GM23248 (cell line): ENCODE measurements around the gene GALE. TPM values are rescaled to one million over a fixed set of nuclear protein-coding genes. Genes with fewer than 3 reads are reported as not detected.
A peak's percentile ranks its signal among the peaks of the same experiment; 100 is the strongest.
"Not testable (repeated sequence)": the region's sequence is repeated elsewhere in the genome, so short reads cannot be mapped to it uniquely, and the experiment has no call there.

Experiments used
- DNase-seq: peaks from one replicate; pipeline ENCODE4 v3.0.0-alpha.2; 2015
- H2AFZ ChIP-seq: fragments of 200-600 bp; sonication (generic); 2 replicates; pipeline ENCODE4 v1.6.1; 2016; ENCODE audit warnings: antibody characterized with exemption
- H3F3A ChIP-seq: fragments of 200-600 bp; sonication (generic); 2 replicates; pipeline ENCODE4 v1.6.1; 2016; ENCODE audit warnings: mild to moderate bottlenecking, antibody characterized with exemption, mixed run types; ENCODE audit not compliant: insufficient read depth
- H3K27ac ChIP-seq: fragments of 200-600 bp; sonication (generic); 2 replicates; pipeline ENCODE4 v1.5.1; 2016; ENCODE audit warnings: mild to moderate bottlenecking
- H3K27me3 ChIP-seq: fragments of 200-600 bp; sonication (generic); replicated peaks from 2 replicates; pipeline ENCODE4 v1.6.1; 2016; ENCODE audit warnings: mild to moderate bottlenecking; ENCODE audit not compliant: insufficient read depth
- H3K36me3 ChIP-seq: fragments of 200-600 bp; sonication (generic); 2 replicates; pipeline ENCODE4 v1.6.1; 2016; ENCODE audit warnings: low read depth, mild to moderate bottlenecking
- H3K4me1 ChIP-seq: fragments of 200-600 bp; sonication (generic); 2 replicates; pipeline ENCODE4 v1.6.1; 2016; ENCODE audit warnings: mild to moderate bottlenecking; ENCODE audit not compliant: insufficient read depth
- H3K4me2 ChIP-seq: fragments of 200-600 bp; sonication (generic); one replicate; pipeline ENCODE4 v1.6.1; 2016; ENCODE audit warnings: mild to moderate bottlenecking; ENCODE audit not compliant: unreplicated experiment
- H3K4me3 ChIP-seq: fragments of 200-600 bp; sonication (generic); 2 replicates; pipeline ENCODE4 v1.5.1; 2016; ENCODE audit warnings: mild to moderate bottlenecking
- H3K79me2 ChIP-seq: fragments of 200-600 bp; sonication (generic); 2 replicates; pipeline ENCODE4 v1.6.1; 2016; ENCODE audit warnings: mild to moderate bottlenecking; ENCODE audit not compliant: insufficient read depth
- H3K9ac ChIP-seq: fragments of 200-600 bp; sonication (generic); 2 replicates; pipeline ENCODE4 v1.6.1; 2016; ENCODE audit warnings: mild to moderate bottlenecking
- H3K9me2 ChIP-seq: fragments of 200-600 bp; sonication (generic); 2 replicates; pipeline ENCODE4 v1.6.1; 2016; ENCODE audit warnings: mixed run types, mild to moderate bottlenecking, moderate library complexity; ENCODE audit not compliant: insufficient read depth
- H3K9me3 ChIP-seq: fragments of 200-600 bp; sonication (generic); one replicate; pipeline ENCODE4 v1.6.1; 2017; ENCODE audit warnings: low read depth
- H4K20me1 ChIP-seq: fragments of 200-600 bp; sonication (generic); 2 replicates; pipeline ENCODE4 v1.6.0; 2016; ENCODE audit not compliant: insufficient read depth
- EZH2 ChIP-seq: fragments of 200-600 bp; sonication (generic); IDR thresholded peaks from 2 replicates; pipeline ENCODE4 v1.6.1; 2018; ENCODE audit warnings: antibody characterized with exemption, mild to moderate bottlenecking; ENCODE audit not compliant: insufficient read depth, poor library complexity, severe bottlenecking
- EZH2phosphoT487 ChIP-seq: fragments of 200-600 bp; sonication (generic); IDR thresholded peaks from 2 replicates; pipeline ENCODE4 v1.6.1; 2018; ENCODE audit warnings: antibody characterized with exemption, moderate library complexity, mild to moderate bottlenecking, low read depth; ENCODE audit not compliant: insufficient read depth
- WGBS, 2 experiments: methylation state at CpG; one replicate each; pipeline ENCODE4 v1.1.6; 2015 to 2017; ENCODE audit warnings: low lambda C conversion rate in 2 of 2, low coverage in 1 of 2; ENCODE audit errors: missing lambda C conversion rate in 2 of 2; 5-methylcytosine and 5-hydroxymethylcytosine counted together
- in situ Hi-C: fragments of 300-500 bp; cut with MboI; formaldehyde crosslinking; loops from 2 replicates; pipeline ENCODE4 v1.15.0; 2020
- polyA plus RNA-seq: library from polyadenylated mRNA; unstranded; fragments of >200 nt; fragmentation: Nextera tagmentation; extraction: Ambion mirVana; gene quantifications from 2 replicates; pipeline ENCODE4 v1.2.1, GENCODE V29; 2016
- total RNA-seq: library from RNA; depleted of rRNA; stranded (reverse); fragments of >200 nt; shearing (Covaris generic); gene quantifications from 2 replicates; pipeline ENCODE4 v1.2.3, GENCODE V29; 2014; rRNA removed

The GALE gene
- 16.2 and 20.9 TPM in 2 replicates for total RNA-seq
- 20.5 and 23.5 TPM in 2 replicates for polyA plus RNA-seq

- peak within 1 kb of the TSS; percentile 82 for H3K9ac ChIP-seq
- in situ Hi-C loops, result no loop called here
- no peaks in the 10 kb centered on the region for H3K9me2 ChIP-seq
- DNase-seq, result peak; percentile 98
- H3K79me2 ChIP-seq, result no peaks in the 10 kb centered on the region
- no peaks in the 10 kb centered on the region for H3K9me3 ChIP-seq
- H3F3A ChIP-seq, result peaks cover 4% of the 10 kb centered on the region; the same call in 1 of the 2 replicates
- peak within 1 kb of the TSS; percentile 88 for H3K4me2 ChIP-seq
- H3K4me3 ChIP-seq, result peak within 1 kb of the TSS; percentile 84
- H3K27me3 ChIP-seq, result no peaks in the 10 kb centered on the region
- WGBS, 2 experiments, result 1 to 2% methylated on average over 51 to 82 of the region's 82 CpGs
- no peaks in the 10 kb centered on the region for H3K36me3 ChIP-seq
- H3K4me1 ChIP-seq, result peaks cover 7% of the 10 kb centered on the region; the same call in 1 of the 2 replicates
- H4K20me1 ChIP-seq, result no peaks in the 10 kb centered on the region
- H3K27ac ChIP-seq, result peak within 1 kb of the TSS; percentile 48
- TF ChIP-seq EZH2, result no peak
- no peak for TF ChIP-seq EZH2phosphoT487
- H2AFZ ChIP-seq, result peak within 1 kb of the TSS; percentile 90
These were observed at the start of gene GALE for GRCh38 chr1:23800400-23801337. GALE (minus strand) TSS chr1:23800754; CDS start chr1:23799007, 1,747 bp downstream.

DNA sequence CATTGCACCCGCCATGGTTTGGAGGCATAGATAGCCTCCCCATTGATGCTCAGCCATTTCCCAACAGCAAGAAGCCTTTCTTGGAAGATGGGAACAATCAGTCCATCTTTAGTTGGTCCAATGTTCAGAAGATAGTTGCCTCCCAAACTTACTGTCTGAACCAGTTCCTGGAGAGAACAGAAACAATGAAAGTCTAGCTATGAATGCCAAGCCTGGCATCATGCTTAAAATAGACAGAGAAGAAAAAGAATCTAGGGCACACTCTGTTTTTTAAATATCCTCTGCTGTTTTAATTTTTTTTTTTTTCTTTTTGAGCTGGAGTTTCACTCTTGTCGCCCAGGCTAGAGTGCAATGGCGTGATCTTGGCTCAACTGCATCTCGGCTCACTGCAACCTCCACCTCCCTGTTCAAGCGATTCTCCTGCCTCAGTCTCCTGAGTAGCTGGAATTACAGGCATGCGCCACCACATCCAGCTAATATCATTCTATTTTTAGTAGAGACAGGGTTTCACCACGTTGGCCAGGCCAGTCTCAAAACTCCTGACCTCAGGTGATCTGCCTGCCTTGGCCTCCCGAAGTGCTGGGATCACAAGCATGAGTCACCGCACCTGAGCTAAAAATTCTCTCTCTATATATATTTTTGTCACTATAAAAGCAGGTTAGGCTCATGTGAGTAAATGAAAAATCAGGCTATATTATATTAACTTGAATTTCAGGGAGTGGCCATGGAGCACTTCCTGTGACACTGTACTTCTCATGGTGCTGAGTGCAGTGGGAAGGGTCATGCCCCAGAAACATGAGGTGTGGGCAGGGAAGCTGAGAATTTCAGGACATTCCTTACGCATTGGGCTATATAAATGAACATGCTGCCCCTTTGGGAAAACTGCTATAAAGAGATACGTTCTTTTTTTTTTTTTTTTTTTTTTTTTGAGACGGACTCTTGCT, 48.4 kb upstream of the GALE start:
- no peaks in the 10 kb centered on the region for H3K9me2 ChIP-seq
- in situ Hi-C loops, result no loop called here
- no peak overlapping the region for H3K27ac ChIP-seq
- 87 to 89% methylated on average over 11 to 12 of the region's 12 CpGs for WGBS, 2 experiments
- no peaks in the 10 kb centered on the region for H3K27me3 ChIP-seq
- H3K4me1 ChIP-seq, result no peaks in the 10 kb centered on the region
- no peak overlapping the region for H3K4me3 ChIP-seq
- H3K9me3 ChIP-seq, result no peaks in the 10 kb centered on the region
- H3K9ac ChIP-seq, result no peak overlapping the region
- H3K36me3 ChIP-seq, result no peaks in the 10 kb centered on the region
- no peak overlapping the region for H2AFZ ChIP-seq
- no peaks in the 10 kb centered on the region for H4K20me1 ChIP-seq
- no peak for TF ChIP-seq EZH2phosphoT487
- no peak for TF ChIP-seq EZH2
- no peaks in the 10 kb centered on the region for H3K79me2 ChIP-seq
- H3K4me2 ChIP-seq, result no peak overlapping the region
- H3F3A ChIP-seq, result no peaks in the 10 kb centered on the region
- no peak for DNase-seq

- H2AFZ ChIP-seq, H3K4me3 ChIP-seq, H3K9me2 ChIP-seq, H3K36me3 ChIP-seq, DNase-seq, H3K27ac ChIP-seq, H3F3A ChIP-seq, H4K20me1 ChIP-seq, H3K79me2 ChIP-seq, H3K4me2 ChIP-seq, H3K9me3 ChIP-seq, in situ Hi-C loops, H3K27me3 ChIP-seq, H3K9ac ChIP-seq, H3K4me1 ChIP-seq: not testable (repeated sequence)
- WGBS, 2 experiments, result 77 to 85% methylated on average over 2 of the region's 2 CpGs
These were observed 47.0 kb upstream of the GALE start for GRCh38 chr1:23847482-23848095.

GRCh38 chr1:23845163-23845562, 44.6 kb upstream of the GALE start:
- TF ChIP-seq EZH2phosphoT487 (no peak), EZH2 (no peak)
- Histone ChIP-seq H3K36me3 (no peaks in the 10 kb centered on the region), H3K9me2 (no peaks in the 10 kb centered on the region), H3K27ac (no peak overlapping the region), H3K4me2 (no peak overlapping the region), H4K20me1 (no peaks in the 10 kb centered on the region), H3K9me3 (no peaks in the 10 kb centered on the region), H3F3A (no peaks in the 10 kb centered on the region), H3K9ac (no peak overlapping the region), H3K27me3 (0 out of 2 replicates have a peak, but pooled peaks cover 11% of the 10 kb centered on the region), H3K4me1 (no peaks in the 10 kb centered on the region), H3K4me3 (no peak overlapping the region), H3K79me2 (no peaks in the 10 kb centered on the region), H2AFZ (no peak overlapping the region)
- in situ Hi-C loops, result no loop called here
- peak; percentile 19 for DNase-seq
- WGBS, 2 experiments, result 86 to 95% methylated on average over 2 of the region's 2 CpGs
